Mesothelial cell of epicardium (in vitro differentiated cells): Measurements from ENCODE around the gene ARL5A. TPM values are rescaled to one million over a fixed set of nuclear protein-coding genes. Genes with fewer than 3 reads are reported as not detected.

Experiments
- DNase-seq, 2 experiments: peaks; one replicate each; pipeline ENCODE4 v3.0.0; 2021; ENCODE audit warnings: low spot score in 2 of 2; ENCODE audit not compliant: unreplicated experiment in 2 of 2
- H3K27ac Mint-ChIP-seq: 2 replicates; pipeline ENCODE4 v1.8.0; 2021; ENCODE audit warnings: mixed read lengths
- H3K27me3 Mint-ChIP-seq: 2 replicates; pipeline ENCODE4 v1.8.0; 2021; ENCODE audit warnings: low read depth, mixed read lengths
- H3K36me3 Mint-ChIP-seq: 2 replicates; pipeline ENCODE4 v1.8.0; 2021; ENCODE audit warnings: mixed read lengths
- H3K4me1 Mint-ChIP-seq: 2 replicates; pipeline ENCODE4 v1.8.0; 2021; ENCODE audit warnings: mixed read lengths
- H3K4me3 Mint-ChIP-seq: 2 replicates; pipeline ENCODE4 v1.8.0; 2021; ENCODE audit warnings: mild to moderate bottlenecking, moderate library complexity, mixed read lengths
- H3K9me3 Mint-ChIP-seq: 2 replicates; pipeline ENCODE4 v1.8.0; 2021; ENCODE audit warnings: mixed read lengths
- CTCF ChIP-seq: fragments of 200-600 bp; sonication (generic); IDR thresholded peaks from one replicate; pipeline ENCODE4 v1.5.0; 2021; ENCODE audit warnings: antibody characterized with exemption; ENCODE audit not compliant: unreplicated experiment
- total RNA-seq: library from RNA; stranded (reverse); gene quantifications from 3 replicates; pipeline ENCODE4 v1.2.1, GENCODE V29; 2021

Gene ARL5A
- total RNA-seq, 1 donor from 2014 or later, result 62.2 TPM

DNA sequence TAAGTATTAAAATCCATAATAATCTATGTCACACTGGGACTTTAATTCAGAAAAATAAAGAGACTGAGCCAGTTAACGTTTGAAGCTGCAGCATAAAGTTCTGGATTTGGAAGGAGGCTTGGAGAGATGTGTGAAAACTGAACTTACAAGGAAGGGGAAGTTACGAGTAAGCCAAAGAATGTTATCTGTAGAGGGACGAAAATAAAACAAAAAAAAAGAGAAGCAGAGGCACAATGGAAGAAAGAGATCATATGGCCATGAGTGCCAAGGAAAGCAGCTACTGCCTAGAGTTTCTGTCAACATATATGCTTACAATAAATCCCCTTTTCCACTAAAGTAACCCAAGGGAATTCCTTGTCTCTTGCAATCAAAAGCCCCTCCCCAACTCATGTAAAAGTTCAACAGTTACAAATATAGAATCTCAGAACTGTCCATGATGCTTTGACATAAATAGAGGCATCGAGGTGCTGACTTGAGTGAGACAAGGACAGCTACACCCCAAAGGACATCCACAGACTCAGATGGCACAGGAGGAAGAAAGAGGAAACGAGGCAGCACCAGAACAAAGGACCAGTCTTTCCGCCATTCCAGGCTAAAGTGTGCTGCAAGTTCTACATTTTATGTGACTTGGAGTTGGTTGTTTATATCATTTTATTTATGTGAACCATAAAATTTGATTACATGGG lies 16.1 kb upstream of the ARL5A start:
- no peak overlapping the region for H3K4me3 Mint-ChIP-seq
- no peak for DNase-seq
- no peaks in the 10 kb centered on the region for H3K36me3 Mint-ChIP-seq
- H3K27me3 Mint-ChIP-seq, result no peaks in the 10 kb centered on the region
- peaks cover 13% of the 10 kb centered on the region for H3K4me1 Mint-ChIP-seq
- TF ChIP-seq CTCF, result no peak
- H3K27ac Mint-ChIP-seq, result no peak overlapping the region
- no peaks in the 10 kb centered on the region for H3K9me3 Mint-ChIP-seq

GRCh38 chr2:151843691-151844061 lies 15.5 kb upstream of the ARL5A start:
- Mint-ChIP-seq H3K4me3 (no peak overlapping the region), H3K9me3 (no peaks in the 10 kb centered on the region), H3K27ac (no peak overlapping the region), H3K36me3 (no peaks in the 10 kb centered on the region), H3K27me3 (no peaks in the 10 kb centered on the region), H3K4me1 (peaks cover 13% of the 10 kb centered on the region)
- DNase-seq, result no peak
- no peak for TF ChIP-seq CTCF

GRCh38 chr2:151842830-151843690 lies 14.8 kb upstream of the ARL5A start:
- H3K4me3 Mint-ChIP-seq, result no peak overlapping the region
- no peaks in the 10 kb centered on the region for H3K9me3 Mint-ChIP-seq
- H3K27me3 Mint-ChIP-seq, result no peaks in the 10 kb centered on the region
- no peak overlapping the region for H3K27ac Mint-ChIP-seq
- H3K4me1 Mint-ChIP-seq, result peaks cover 13% of the 10 kb centered on the region
- H3K36me3 Mint-ChIP-seq, result no peaks in the 10 kb centered on the region
- no peak for DNase-seq
- TF ChIP-seq CTCF, result no peak

DNA sequence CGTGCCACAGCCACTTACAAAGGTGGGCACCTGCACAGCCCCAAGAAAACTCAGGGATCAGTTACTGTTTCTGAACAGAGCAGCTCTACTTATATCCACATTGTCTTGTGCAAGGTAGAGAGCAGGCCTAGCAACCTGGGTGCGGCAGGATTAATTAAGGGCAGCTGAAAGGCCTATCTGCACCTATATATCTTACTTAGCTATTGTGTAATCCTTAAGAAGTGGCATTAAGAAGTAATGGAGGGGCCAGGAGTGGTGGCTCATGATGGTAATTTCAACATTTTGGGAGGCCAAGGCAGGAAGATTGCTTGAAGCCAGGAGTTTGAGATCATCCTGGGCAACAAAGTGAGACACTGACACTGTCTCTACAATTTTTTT lies 12.8 kb upstream of the ARL5A start:
- H3K4me3 Mint-ChIP-seq, result no peak overlapping the region
- no peak overlapping the region for H3K27ac Mint-ChIP-seq
- no peak for DNase-seq
- peaks cover 20% of the 10 kb centered on the region for H3K4me1 Mint-ChIP-seq
- H3K9me3 Mint-ChIP-seq, result no peaks in the 10 kb centered on the region
- no peaks in the 10 kb centered on the region for H3K27me3 Mint-ChIP-seq
- no peak for TF ChIP-seq CTCF
- H3K36me3 Mint-ChIP-seq, result no peaks in the 10 kb centered on the region

DNA sequence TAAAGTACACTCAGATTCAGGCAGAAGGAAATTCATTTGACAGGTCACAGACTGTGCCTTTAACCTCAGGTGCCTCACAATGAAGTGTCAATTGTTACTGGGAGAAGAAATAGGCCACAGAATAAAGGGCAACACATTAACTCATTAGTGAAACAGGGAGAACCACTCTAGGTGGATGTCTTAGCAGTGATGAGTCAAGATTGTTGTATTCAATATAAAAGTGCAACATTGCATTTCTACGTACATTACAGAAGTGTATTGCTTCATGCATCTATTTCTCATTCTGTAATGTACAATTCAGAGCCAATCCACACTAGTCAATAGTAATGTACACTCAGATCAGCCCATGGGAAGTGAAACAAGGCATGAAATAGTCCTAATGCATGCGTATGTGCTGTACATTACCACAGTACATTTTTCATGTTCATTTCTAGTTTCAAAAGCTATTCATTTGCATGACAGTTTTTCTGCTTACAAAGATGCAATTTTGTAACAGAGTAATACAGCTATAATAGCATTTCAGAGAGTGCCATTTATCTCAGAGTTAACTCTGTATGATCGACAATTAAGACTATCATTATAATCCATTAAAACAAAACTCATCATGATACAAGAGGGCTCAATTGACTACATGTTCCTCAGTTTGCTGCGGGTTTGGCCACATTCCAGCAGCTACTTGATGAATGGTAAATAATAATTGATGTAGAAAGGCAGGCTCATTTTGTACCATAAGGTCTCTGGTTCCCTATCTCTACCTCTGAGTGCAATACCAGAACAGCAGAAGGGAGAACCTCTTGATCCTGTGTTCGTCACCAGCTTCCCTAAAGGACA lies 12.2 kb upstream of the ARL5A start:
- no peaks in the 10 kb centered on the region for H3K36me3 Mint-ChIP-seq
- no peak for DNase-seq
- H3K9me3 Mint-ChIP-seq, result no peaks in the 10 kb centered on the region
- H3K4me1 Mint-ChIP-seq, result peaks cover 20% of the 10 kb centered on the region
- H3K4me3 Mint-ChIP-seq, result no peak overlapping the region
- TF ChIP-seq CTCF, result no peak
- peaks cover 1% of the 10 kb centered on the region for H3K27me3 Mint-ChIP-seq
- no peak overlapping the region for H3K27ac Mint-ChIP-seq
